Sciatic nerve (tissue), 2 donors: ENCODE measurements around the gene PARD3. TPM values are rescaled to one million over a fixed set of nuclear protein-coding genes. Genes with fewer than 3 reads are reported as not detected.

Experiments used
- ATAC-seq: fragments of 200-7000 bp; cut with Tn5 transposase; one replicate; pipeline ENCODE4 v1.9.1; 2020; ENCODE audit warnings: mild to moderate bottlenecking, moderate library complexity
- DNase-seq: peaks from one replicate; pipeline ENCODE4 v3.0.0-alpha.2; 2020; ENCODE audit warnings: low spot score
- intact Hi-C: fragments of 100-400 bp; cut with DNase I; formaldehyde crosslinking; loops from one replicate; pipeline ENCODE4 v1.14.2; 2022
- total RNA-seq: library from RNA; stranded (reverse); fragmentation: NEBNext Ultra II Directional; extraction: Animal tissue kit (Norgen Biotek cat#: 25700); gene quantifications from one replicate; pipeline ENCODE4 v1.2.1, GENCODE V29; 2021
- donor health status: DM: no; HTN: no; CAD: no.
- donor health status: DM: no; HTN: no; CAD: no.

Gene PARD3
- total RNA-seq, 1 donor from 2014 or later, result 46.1 TPM

DNA sequence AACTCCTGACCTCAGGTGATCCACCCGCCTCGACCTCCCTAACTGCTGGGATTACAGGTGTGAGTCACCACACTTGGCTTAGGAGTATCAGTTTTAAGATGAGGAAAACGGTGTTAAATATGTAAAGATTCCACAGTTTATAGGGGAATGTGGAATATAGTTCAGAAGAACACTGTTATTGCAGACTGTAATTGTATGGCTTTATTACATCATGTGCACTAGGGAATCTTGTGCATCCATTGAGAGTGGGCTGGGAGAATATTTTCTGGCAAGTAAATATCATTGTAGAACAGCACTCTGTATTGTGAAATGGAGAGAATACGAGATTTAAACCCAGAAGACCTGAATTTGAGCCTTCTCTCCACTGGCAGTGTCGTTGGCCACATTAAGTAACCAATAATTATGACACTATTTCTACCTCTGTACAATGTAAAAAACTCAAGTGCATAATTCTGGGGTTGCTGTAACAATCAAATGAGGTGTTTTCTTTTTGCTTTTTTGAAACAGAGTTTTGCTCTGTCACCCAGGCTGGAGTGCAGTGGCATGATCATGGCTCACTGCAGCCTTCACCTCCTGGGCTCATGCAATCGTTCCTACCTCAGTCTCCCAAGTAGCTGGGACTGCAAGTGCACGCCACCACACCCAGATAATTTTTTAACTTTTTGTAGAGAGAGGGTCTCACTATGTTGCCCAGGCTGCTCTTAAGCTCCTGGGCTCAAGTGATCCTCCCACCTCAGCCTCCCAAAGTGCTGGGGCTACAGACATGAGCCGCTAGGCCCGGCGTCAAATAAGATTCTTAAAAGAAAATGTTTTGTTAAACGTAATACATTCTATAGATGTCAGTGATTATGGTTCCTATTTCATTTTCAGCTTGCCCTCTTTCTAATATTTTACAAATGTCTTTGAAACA, 12.0 kb upstream of the PARD3 start:
- no peak for ATAC-seq
- intact Hi-C loops, result no loop called here
- peak; percentile 7 for DNase-seq

- peak; percentile 23 for DNase-seq
- ATAC-seq, result no peak
- intact Hi-C loops, result no loop called here
Observed at GRCh38 chr10:34826221-34826620, 11.1 kb upstream of the PARD3 start.

GRCh38 chr10:34825414-34825813, 10.3 kb upstream of the PARD3 start:
- no peak for DNase-seq
- intact Hi-C loops, result no loop called here
- ATAC-seq, result no peak

DNA sequence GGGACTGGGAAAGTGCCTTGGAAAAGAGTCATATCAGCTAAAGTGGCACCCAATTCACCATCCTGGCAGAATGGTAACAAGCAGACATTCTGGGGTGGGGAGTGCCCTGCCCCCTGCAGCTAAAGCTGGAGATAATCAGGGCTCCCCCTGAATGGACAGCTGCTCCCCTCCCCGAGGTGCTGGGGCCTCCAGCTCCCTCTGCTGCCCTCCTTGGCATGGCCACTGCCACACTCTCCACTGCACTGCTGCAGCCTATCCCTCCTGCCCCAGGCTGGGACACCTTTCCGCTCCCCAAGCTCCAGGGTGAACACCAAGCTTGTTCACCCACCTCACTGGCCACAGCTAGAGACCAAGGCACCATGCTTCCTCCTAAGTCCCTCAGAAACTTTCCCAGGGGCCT, 9.8 kb upstream of the PARD3 start:
- peak; percentile 37 for DNase-seq
- ATAC-seq, result peak; percentile 57
- intact Hi-C loops, result no loop called here

GRCh38 chr10:34821587-34822585, 6.8 kb upstream of the PARD3 start:
- DNase-seq (peak; percentile 14), ATAC-seq (no peak)
- intact Hi-C loops, result no loop called here

DNA sequence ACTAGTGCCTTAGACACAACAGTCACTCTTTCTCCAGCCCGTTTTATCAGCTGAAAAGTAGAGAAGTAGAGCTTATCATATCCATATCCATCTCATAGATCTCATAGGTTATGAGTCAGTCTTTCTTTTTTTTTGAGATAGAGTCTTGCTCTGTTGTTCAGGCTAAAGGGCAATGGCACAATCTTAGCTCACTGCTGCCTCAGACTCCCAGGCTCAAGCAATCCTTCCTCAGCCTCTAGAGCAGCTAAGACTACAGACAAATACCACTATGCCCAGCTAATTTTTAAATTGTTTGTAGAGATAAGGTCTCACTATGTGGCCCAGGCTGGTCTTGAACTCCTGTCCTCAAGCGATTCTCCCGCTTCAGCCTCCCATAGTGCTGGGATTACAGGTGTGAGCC, 2.5 kb upstream of the PARD3 start:
- DNase-seq (peak; percentile 14), ATAC-seq (no peak)
- intact Hi-C loops, result loop anchor here (10.0 kb wide), 1 partner anchor 73 kb away; no protein-coding TSS in a partner anchor

GRCh38 chr10:34817054-34817453, 2.0 kb upstream of the PARD3 start:
- intact Hi-C loops, result loop anchor here (10.0 kb wide), 1 partner anchor 72 kb away; no protein-coding TSS in a partner anchor
- DNase-seq (peak; percentile 54), ATAC-seq (no peak)

GRCh38 chr10:34816501-34817002, 1.5 kb upstream of the PARD3 start:
- peak; percentile 60 for DNase-seq

DNA sequence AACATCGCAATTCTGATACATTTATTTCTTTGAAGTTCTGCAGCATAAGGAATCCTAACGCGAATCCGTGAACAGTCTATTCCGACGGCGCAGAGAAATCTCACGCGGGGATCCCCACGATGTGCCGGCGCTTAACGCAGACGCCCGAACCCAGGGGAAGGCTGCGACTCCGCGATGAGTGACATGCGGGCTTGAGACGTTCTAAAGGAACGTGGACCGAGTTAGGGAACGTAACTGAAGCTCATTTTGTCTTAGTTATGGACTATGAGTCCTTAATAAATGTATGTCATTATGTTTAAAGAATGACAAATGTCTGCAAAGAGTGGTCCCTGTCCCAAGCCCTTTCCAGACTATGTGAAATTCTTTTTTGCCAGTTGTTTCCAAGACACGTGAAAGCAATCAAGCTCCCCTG, 995 bp upstream of the PARD3 start:
- intact Hi-C loops, result loop anchor here (10.0 kb wide), 1 partner anchor 71 kb away; no protein-coding TSS in a partner anchor
- DNase-seq (peak; percentile 54), ATAC-seq (peak; percentile 15)

More at GRCh38 chr10:34816501-34817002, 1.5 kb upstream of the PARD3 start:
- intact Hi-C loops, result loop anchor here (10.0 kb wide), 1 partner anchor 72 kb away; no protein-coding TSS in a partner anchor
- ATAC-seq, result peak; percentile 66

- intact Hi-C loops, result loop anchor here (10.0 kb wide), 1 partner anchor 70 kb away; no protein-coding TSS in a partner anchor
- no peak for ATAC-seq
- no peak for DNase-seq
Observed at GRCh38 chr10:34814913-34815184, 247 bp downstream of the PARD3 start.

DNA sequence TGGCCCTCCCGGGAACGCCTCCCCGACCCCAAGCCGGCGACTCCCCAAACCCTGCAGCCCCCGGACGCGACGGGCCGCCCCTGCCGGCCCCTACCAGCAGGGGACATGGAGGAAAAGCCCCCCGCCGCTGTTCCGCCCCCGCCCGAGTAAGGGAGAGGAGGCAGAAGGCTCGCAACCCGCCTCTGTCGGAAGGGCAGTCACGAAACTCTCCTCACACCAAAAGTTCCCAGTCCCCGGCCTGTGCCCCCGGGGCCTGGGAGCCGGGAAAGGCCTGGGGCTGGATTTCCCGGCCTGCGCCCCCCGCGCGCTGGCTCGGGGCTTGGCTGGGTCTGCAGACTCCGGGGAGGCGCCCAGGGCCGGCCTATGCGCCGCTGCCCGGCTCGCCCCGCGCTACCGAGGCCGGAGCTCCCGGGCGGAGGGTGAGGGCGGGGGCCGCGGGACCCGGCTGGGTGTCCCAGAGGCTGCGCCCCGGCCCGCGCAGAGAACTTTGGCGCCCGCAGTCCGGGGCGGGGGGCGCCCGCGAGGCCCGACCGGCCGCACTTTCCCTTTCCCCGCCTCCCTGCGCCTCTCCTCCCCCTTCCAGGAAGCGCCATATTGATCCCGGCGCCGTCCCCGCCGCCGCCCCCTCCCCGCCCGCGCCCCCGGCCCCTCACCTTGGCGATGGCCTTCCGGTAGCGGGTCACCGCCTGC, 728 bp downstream of the PARD3 start:
- intact Hi-C loops, result loop anchor here (10.0 kb wide), 1 partner anchor 70 kb away; no protein-coding TSS in a partner anchor
- peak; percentile 67 for DNase-seq
- peak; percentile 33 for ATAC-seq

- ATAC-seq (peak; percentile 4), DNase-seq (peak; percentile 54)
- intact Hi-C loops, result loop anchor here (10.0 kb wide), 1 partner anchor 69 kb away; no protein-coding TSS in a partner anchor
Observed at GRCh38 chr10:34813626-34814222, 1.4 kb downstream of the PARD3 start.

DNA sequence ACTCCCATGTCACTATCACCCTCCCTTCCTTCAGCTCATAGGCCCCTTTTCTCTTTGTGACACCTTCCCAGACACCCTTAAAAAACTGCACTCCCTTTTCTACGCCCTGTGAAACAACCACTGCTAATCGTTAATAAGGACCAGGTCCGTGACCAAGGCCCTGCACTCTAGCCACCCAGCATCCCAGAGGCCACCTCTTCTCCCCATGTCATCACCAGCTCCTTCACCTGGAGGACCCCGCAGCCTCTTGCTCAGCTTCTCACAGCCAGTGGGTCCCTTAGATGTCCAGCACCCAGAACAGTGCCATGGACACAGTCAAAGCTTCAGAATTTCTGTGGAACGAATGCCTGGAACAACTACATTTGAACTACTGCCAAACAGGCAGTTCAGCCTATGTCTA, 2.3 kb downstream of the PARD3 start:
- ATAC-seq, result no peak
- intact Hi-C loops, result loop anchor here (10.0 kb wide), 1 partner anchor 68 kb away; no protein-coding TSS in a partner anchor
- DNase-seq, result peak; percentile 45

DNA sequence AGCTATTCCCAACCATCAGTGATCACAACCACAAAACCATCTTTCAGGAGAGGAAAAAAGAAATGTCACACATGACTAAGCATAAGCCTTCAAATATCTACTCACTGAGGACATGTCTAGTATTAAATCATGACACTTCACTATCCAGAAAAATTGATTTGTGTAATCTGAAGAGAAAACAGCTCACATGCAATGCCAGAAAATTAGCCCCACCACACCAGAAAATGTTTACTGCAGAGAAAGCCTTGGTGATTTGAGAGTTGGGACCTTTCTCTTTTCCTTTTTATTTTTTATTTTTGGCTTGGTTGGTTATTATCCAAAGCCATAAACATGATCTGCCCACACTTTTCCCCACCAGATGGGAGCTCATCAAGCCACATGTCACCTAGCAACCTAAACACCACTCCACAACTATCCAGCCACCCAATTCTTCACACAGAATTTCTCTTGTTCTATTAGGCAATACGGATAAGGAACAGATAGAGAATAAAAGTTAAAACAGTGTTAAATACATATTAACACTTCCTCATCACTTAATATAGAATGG, 3.1 kb downstream of the PARD3 start:
- peak; percentile 2 for DNase-seq
- no peak for ATAC-seq
- intact Hi-C loops, result loop anchor here (10.0 kb wide), 1 partner anchor 67 kb away; no protein-coding TSS in a partner anchor

DNA sequence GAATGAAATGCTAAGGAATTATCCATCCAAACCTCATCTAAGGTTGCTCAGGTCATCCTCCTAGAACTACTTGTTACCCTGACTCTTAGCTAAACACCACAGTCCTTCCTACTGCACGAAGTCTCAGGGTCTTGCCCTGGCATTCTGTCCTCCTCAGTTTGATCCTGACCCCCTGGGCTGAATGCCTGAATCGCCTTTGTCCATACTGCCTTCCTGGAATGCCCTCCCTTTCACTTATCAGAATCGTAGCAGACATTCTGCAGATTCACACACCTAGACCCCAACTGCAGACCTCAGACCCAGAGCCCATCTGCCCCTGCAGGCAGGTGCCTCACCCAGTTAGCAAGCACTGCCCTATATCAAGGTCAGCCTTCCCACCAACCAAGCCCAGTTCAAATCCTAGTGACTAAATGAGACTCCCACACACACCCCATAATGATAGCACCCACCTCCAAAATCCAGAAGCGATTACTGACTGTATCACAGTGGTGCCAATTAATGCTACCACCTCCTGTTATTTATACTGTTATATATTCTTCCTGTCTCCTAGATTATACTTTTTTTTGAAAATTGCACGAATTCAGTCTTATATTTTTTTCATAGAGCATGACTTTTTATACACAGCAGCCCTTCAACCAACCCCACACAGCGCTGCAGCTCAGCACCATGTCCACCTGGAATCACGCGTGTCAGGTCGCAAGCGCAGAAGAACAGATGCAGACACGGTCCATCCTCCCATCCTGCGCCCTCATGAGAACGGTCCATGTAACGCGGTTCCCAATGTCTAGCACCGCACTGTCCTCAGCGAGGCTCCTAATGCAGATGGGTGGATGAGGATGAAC, 3.7 kb downstream of the PARD3 start:
- intact Hi-C loops, result loop anchor here (10.0 kb wide), 1 partner anchor 67 kb away; no protein-coding TSS in a partner anchor
- ATAC-seq (no peak), DNase-seq (no peak)

DNA sequence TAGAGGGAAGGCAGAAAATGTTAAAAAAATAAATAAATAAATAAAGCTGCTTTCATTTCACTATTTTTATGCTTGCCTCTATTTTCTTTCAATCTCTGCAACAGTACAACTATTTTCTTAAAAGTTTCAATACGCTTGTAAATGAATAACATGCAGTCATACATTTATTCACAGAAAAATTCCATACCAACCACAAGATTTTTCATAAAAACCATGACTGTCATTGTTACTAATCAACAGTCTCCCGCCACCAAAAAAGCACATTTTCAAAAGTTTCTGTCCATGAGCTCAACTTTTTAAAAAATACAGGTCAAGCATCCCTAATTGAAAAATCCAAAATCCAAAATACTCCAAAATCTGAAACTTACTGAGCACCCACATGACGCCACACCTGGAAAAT, 5.3 kb downstream of the PARD3 start:
- no peak for ATAC-seq
- intact Hi-C loops, result loop anchor here (10.0 kb wide), 1 partner anchor 65 kb away; no protein-coding TSS in a partner anchor
- no peak for DNase-seq
